ENCODE measurements around the gene PCDHA4.
"Not testable (repeated sequence)": the region's sequence is repeated elsewhere in the genome, so short reads cannot be mapped to it uniquely, and the experiment has no call there.

The PCDHA4 gene

DNA sequence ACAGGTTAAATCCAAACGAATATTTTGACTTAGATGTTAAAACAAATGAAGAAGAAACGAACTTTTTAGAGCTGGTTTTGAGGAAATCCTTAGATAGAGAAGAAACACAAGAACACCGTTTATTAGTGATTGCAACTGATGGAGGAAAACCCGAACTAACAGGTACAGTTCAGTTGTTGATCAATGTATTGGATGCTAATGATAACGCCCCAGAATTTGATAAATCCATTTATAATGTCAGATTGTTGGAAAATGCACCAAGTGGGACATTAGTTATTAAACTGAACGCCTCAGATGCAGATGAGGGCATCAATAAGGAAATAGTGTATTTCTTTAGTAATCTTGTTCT lies 15.4 kb downstream of the PCDHA4 start:
- DNase-seq = no peak

DNA sequence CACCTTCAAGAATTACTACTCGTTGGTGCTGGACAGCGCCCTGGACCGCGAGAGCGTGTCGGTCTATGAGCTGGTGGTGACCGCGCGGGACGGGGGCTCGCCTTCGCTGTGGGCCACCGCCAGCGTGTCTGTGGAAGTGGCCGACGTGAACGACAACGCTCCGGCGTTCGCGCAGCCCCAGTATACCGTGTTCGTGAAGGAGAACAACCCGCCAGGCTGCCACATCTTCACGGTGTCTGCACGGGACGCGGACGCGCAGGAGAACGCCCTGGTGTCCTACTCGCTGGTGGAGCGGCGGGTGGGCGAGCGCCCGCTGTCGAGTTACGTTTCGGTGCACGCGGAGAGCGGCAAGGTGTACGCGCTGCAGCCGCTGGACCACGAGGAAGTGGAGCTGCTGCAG lies 16.1 kb downstream of the PCDHA4 start:
- DNase-seq = not testable (repeated sequence)

DNA sequence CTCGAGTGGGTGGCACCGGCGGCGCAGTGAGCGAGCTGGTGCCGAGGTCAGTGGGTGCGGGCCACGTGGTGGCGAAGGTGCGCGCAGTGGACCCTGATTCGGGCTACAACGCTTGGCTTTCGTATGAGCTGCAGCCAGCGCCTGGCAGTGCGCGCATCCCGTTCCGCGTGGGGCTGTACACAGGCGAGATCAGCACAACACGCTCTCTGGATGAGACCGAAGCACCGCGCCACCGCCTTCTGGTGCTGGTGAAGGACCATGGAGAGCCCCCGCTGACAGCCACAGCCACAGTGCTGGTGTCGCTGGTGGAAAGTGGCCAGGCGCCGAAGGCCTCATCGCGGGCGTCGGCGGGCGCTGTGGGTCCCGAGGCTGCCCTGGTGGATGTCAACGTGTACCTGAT lies 16.6 kb downstream of the PCDHA4 start:
- DNase-seq = no peak

DNA sequence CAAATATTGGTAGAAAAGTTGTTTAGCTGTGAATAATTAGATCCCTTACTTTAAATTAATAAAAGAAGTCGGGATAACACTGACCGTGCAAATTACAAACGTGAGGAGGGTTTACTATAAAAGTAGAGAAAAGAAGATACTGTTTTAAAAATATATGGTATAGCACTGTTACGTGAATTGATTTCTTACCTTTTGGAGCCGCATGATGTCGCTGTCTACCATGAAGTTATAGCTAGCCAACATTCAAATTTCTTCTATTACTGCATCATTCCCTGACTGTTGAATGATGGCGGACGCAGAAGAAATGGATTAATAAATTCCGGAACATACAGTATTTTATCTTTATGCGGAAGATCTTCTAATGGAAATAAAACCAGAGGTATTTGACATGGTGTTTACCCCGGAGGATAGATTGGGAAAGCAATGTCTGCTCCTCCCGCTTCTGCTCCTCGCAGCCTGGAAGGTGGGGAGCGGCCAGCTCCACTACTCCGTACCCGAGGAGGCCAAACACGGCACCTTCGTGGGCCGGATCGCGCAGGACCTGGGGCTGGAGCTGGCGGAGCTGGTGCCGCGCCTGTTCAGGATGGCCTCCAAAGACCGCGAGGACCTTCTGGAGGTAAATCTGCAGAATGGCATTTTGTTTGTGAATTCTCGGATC lies 21.0 kb downstream of the PCDHA4 start, which contains the start of gene PCDHA6:
Gene PCDHA6 (plus strand): TSS at position 257 of the 658 bp plus-strand sequence. CDS start 132 bp downstream, at position 389.
- no peak for DNase-seq

DNA sequence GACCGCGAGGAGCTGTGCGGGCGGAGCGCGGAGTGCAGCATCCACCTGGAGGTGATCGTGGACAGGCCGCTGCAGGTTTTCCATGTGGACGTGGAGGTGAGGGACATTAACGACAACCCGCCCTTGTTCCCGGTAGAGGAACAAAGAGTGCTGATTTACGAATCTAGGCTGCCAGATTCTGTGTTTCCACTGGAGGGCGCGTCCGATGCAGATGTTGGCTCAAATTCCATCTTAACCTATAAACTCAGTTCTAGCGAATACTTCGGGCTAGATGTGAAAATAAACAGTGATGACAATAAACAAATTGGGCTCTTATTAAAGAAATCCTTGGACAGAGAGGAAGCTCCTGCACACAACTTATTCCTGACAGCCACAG lies 21.5 kb downstream of the PCDHA4 start:
- DNase-seq = no peak

DNA sequence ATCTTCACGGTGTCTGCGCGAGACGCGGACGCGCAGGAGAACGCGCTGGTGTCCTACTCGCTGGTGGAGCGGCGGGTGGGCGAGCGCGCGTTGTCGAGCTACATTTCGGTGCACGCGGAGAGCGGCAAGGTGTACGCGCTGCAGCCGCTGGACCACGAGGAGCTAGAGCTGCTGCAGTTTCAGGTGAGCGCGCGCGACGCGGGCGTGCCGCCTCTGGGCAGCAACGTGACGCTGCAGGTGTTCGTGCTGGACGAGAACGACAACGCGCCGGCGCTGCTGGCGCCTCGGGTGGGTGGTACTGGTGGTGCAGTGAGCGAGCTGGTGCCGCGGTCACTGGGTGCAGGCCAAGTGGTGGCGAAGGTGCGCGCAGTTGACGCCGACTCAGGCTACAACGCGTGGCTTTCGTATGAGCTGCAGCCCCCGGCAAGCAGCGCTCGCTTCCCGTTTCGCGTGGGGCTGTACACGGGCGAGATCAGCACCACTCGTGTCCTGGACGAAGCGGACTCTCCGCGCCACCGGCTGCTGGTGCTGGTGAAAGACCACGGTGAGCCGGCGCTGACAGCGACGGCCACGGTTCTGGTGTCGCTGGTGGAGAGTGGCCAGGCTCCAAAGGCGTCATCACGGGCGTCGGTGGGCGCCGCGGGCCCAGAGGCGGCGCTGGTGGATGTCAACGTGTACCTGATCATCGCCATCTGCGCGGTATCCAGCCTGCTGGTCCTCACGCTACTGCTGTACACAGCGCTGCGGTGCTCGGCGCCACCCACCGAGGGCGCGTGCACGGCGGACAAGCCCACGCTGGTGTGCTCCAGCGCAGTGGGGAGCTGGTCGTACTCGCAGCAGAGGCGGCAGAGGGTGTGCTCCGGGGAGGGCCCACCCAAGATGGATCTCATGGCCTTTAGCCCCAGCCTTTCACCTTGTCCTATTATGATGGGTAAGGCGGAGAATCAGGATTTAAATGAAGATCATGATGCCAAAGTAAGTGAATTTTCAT lies 22.9 kb downstream of the PCDHA4 start:
- DNase-seq = not testable (repeated sequence)

DNA sequence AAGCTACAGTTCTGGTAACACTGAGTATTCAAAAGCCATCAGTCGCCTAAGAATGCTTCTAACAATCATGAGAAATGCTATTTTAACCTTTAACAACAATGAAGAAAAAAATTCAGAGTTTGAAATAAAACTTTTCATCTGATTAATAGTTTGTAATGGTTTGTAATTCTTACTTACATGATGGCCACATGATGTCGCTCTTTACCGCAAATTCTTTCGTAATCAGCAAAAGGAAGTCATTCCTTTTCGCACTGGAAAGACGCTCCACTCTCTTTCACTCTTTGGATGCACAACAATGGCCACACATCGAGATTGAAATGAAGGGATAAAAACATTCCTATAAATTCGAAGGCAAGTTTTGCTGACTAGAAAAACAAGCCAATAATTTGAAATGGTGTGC lies 27.1 kb downstream of the PCDHA4 start, which contains the start of gene PCDHA7:
Gene PCDHA7 (plus strand): TSS at position 277 of the 400 bp plus-strand sequence. CDS start 115 bp downstream, at position 392.
- no peak for DNase-seq

DNA sequence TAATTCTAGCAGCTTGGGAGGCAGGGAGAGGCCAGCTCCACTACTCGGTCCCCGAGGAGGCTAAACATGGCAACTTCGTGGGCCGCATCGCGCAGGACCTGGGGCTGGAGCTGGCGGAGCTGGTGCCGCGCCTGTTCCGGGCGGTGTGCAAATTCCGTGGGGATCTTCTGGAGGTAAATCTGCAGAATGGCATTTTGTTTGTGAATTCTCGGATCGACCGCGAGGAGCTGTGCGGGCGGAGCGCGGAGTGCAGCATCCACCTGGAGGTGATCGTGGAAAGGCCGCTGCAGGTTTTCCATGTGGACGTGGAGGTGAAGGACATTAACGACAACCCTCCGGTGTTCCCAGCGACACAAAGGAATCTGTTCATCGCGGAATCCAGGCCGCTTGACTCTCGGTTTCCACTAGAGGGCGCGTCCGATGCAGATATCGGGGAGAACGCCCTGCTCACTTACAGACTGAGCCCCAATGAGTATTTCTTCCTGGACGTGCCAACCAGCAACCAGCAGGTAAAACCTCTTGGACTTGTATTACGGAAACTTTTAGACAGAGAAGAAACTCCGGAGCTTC lies 27.7 kb downstream of the PCDHA4 start:
- not testable (repeated sequence) for DNase-seq

DNA sequence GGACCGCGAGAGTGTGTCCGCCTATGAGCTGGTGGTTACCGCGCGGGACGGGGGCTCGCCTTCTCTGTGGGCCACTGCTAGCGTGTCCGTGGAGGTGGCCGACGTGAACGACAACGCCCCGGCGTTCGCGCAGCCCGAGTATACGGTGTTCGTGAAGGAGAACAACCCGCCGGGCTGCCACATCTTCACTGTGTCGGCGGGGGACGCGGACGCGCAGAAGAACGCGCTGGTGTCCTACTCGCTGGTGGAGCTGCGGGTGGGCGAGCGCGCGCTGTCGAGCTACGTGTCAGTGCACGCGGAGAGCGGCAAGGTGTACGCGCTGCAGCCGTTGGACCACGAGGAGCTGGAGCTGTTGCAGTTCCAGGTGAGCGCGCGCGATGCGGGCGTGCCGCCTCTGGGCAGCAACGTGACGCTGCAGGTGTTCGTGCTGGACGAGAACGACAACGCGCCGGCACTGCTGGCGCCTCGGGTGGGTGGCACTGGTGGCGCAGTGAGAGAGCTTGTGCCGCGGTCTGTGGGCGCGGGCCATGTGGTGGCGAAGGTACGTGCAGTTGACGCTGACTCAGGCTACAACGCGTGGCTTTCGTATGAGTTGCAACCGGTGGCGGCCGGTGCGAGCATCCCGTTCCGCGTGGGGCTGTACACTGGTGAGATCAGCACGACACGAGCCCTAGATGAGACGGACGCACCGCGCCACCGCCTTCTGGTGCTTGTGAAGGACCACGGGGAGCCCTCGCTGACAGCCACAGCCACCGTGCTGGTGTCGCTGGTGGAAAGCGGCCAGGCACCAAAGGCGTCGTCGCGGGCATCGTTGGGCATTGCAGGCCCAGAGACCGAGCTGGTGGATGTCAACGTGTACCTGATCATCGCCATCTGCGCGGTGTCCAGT lies 29.0 kb downstream of the PCDHA4 start:
- DNase-seq = no peak

DNA sequence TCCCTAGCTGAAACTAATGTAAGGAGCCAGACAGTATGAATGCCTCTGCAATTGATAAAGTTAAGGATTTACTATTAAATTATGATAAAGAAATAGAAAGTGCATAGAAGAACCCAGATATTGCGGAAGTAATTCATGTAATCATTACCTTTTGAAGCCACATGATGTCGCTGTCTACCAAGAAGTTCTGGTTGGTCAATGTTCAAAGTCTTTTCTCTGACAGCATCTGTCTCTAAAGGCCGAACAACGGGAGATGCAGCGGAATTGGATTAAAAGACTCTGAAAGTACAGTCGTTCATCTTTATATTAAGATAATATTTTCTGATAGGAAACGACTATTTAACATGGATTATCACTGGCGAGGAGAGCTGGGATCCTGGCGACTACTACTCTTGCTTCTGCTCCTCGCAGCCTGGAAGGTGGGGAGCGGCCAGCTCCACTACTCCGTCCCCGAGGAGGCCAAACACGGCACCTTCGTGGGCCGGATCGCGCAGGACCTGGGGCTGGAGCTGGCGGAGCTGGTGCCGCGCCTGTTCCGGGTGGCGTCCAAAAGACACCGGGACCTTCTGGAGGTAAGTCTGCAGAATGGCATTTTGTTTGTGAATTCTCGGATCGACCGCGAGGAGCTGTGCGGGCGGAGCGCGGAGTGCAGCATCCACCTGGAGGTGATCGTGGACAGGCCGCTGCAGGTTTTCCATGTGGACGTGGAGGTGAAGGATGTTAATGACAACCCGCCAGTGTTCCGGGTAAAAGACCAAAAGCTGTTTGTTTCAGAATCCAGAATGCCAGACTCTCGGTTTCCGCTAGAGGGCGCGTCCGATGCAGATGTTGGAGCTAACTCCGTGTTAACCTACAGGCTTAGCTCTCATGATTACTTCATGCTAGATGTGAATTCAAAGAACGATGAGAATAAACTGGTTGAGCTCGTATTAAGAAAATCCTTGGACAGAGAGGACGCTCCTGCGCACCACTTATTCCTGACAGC lies 34.4 kb downstream of the PCDHA4 start, which contains the start of gene PCDHA8:
Gene PCDHA8 (plus strand): TSS at position 210 of the 985 bp plus-strand sequence. CDS start 135 bp downstream, at position 345.
- no peak for DNase-seq

DNA sequence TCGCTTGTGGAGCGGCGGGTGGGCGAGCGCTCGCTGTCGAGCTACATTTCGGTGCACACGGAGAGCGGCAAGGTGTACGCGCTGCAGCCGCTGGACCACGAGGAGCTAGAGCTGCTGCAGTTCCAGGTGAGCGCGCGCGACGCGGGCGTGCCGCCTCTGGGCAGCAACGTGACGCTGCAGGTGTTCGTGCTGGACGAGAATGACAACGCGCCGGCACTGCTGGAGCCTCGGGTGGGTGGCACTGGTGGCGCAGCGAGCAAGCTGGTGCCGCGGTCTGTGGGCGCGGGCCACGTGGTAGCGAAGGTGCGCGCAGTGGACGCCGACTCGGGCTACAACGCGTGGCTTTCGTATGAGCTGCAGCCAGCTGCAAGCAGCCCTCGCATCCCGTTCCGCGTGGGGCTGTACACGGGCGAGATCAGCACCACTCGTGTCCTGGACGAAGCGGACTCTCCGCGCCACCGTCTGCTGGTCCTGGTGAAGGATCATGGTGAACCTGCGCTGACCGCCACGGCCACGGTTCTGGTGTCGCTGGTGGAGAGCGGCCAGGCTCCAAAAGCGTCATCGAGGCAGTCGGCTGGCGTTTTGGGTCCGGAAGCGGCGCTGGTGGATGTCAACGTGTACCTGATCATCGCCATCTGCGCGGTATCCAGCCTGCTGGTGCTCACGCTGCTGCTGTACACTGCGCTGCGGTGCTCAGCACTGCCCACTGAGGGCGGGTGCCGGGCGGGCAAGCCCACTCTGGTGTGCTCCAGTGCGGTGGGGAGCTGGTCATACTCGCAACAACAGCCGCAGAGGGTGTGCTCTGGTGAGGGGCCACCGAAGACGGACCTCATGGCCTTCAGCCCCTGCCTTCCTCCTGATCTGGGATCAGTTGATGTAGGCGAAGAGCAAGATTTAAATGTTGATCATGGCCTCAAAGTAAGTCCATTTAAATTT lies 36.2 kb downstream of the PCDHA4 start:
- no peak for DNase-seq

DNA sequence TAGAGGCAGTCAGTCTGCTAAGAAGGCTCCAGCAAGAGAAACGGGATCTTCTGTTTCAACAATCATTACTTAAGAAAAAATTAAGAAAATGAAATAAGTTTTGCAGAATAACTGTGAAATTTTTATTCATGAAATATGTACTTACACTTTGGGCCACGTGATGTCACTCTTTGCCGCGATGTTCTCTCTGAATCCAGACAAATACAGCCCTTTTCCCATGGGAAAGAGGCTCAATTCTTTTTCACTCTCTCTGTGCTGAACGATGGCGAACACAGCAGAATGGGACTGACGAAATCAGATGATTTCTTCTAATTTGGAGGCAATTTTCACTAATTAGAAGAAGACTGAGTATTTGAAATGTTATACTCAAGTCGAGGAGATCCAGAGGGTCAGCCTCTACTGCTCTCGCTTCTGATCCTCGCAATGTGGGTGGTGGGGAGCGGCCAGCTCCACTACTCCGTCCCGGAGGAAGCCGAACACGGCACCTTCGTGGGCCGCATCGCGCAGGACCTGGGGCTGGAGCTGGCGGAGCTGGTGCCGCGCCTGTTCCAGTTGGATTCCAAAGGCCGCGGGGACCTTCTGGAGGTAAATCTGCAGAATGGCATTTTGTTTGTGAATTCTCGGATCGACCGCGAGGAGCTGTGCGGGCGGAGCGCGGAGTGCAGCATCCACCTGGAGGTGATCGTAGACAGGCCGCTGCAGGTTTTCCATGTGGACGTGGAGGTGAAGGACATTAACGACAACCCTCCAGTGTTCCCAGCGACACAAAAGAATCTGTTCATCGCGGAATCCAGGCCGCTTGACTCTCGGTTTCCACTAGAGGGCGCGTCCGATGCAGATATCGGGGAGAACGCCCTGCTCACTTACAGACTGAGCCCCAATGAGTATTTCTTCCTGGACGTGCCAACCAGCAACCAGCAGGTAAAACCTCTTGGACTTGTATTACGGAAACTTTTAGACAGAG lies 41.6 kb downstream of the PCDHA4 start, which contains the start of gene PCDHA9:
Gene PCDHA9 (plus strand): TSS at position 244 of the 964 bp plus-strand sequence. CDS start 114 bp downstream, at position 358.
- DNase-seq = not testable (repeated sequence)

DNA sequence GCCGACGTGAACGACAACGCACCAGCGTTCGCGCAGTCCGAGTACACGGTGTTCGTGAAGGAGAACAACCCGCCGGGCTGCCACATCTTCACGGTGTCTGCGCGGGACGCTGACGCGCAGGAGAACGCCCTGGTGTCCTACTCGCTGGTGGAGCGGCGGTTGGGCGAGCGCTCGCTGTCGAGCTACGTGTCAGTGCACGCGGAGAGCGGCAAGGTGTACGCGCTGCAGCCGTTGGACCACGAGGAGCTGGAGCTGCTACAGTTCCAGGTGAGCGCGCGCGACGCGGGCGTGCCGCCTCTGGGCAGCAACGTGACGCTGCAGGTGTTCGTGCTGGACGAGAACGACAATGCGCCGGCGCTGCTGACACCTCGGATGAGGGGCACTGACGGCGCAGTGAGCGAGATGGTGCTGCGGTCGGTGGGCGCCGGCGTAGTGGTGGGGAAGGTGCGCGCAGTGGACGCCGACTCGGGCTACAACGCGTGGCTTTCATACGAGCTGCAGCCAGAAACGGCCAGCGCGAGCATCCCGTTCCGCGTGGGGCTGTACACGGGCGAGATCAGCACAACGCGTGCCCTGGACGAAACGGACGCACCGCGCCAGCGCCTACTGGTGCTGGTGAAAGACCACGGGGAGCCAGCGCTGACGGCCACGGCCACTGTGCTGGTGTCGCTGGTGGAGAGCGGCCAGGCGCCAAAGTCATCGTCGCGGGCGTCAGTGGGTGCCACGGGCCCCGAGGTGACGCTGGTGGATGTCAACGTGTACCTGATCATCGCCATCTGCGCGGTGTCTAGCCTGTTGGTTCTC lies 43.2 kb downstream of the PCDHA4 start:
- DNase-seq = not testable (repeated sequence)

DNA sequence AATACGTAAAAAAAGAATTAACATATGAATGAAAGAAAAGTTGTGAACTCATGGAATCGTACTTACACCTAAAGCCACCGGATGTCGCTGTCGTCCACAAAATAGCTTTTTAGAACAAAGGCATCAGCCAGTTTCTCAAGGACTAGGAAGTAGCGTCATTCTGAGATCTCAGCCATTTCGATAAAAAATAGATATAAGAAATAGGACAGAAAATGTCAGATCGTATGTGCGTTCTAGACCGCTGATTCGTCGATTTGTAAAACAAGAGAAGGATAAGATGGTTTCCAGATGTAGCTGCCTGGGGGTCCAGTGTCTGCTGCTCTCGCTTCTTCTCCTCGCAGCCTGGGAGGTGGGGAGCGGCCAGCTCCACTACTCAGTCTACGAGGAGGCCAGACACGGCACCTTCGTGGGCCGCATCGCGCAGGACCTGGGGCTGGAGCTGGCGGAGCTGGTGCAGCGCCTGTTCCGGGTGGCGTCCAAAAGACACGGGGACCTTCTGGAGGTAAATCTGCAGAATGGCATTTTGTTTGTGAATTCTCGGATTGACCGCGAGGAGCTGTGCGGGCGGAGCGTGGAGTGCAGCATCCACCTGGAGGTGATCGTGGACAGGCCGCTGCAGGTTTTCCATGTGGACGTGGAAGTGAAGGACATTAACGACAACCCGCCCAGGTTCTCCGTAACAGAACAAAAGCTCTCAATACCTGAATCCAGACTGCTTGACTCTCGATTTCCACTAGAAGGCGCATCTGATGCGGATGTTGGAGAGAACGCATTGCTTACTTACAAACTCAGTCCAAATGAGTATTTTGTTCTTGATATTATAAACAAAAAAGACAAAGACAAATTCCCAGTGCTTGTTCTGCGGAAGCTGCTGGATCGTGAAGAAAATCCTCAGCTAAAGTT lies 49.2 kb downstream of the PCDHA4 start, which contains the start of gene PCDHA10:
Gene PCDHA10 (plus strand): TSS at position 126 of the 903 bp plus-strand sequence. CDS start 152 bp downstream, at position 278.
- DNase-seq = no peak

DNA sequence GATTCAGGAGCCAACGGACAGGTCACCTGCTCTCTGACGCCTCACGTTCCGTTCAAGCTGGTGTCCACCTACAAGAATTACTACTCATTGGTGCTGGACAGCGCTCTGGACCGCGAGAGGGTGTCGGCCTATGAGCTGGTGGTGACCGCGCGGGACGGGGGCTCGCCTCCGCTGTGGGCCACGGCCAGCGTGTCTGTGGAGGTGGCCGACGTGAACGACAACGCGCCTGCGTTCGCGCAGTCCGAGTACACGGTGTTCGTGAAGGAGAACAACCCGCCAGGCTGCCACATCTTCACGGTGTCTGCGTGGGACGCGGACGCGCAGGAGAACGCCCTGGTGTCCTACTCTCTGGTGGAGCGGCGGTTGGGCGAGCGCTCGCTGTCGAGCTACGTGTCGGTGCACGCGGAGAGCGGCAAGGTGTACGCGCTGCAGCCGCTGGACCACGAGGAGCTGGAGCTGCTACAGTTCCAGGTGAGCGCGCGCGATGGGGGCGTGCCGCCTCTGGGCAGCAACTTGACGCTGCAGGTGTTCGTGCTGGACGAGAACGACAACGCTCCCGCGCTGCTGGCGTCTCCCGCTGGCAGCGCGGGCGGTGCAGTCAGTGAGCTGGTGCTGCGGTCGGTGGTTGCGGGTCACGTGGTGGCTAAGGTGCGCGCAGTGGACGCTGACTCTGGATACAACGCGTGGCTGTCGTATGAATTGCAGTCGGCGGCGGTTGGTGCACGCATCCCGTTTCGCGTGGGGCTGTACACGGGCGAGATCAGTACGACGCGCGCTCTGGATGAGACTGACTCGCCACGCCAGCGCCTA lies 50.5 kb downstream of the PCDHA4 start:
- no peak for DNase-seq

DNA sequence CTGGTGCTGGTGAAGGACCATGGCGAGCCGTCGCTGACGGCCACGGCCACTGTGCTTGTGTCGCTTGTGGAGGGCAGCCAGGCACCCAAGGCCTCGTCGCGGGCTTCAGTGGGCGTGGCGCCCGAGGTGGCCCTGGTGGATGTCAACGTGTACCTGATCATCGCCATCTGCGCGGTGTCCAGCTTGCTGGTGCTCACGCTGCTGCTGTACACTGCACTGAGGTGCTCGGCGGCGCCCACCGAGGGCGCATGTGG lies 51.0 kb downstream of the PCDHA4 start:
- DNase-seq = no peak

Measured in NCI-H1092 (cell line).